ENCODE results near the gene DCANP1.

DNA sequence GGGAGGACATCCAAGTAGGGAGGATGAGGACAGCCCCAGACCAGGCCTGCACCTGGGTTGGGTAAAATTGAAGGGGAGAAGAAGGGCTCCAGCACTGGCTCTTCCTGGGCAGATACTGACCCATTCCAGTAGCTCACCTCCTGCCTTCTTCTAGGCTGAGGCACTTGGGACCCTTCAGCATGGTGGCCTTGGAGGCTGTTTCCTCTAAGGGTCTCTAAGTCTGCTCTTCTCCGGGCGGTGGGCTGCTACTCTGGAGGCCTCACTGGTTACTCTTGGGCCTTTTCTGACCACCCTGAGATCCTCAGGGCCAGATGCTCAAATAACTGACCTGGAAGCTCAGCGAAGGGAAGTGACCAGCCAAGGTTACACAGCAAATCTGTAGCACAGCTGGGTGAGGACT is 7.8 kb upstream of the DCANP1 start:
- TF ChIP-seq, protein P1, sequence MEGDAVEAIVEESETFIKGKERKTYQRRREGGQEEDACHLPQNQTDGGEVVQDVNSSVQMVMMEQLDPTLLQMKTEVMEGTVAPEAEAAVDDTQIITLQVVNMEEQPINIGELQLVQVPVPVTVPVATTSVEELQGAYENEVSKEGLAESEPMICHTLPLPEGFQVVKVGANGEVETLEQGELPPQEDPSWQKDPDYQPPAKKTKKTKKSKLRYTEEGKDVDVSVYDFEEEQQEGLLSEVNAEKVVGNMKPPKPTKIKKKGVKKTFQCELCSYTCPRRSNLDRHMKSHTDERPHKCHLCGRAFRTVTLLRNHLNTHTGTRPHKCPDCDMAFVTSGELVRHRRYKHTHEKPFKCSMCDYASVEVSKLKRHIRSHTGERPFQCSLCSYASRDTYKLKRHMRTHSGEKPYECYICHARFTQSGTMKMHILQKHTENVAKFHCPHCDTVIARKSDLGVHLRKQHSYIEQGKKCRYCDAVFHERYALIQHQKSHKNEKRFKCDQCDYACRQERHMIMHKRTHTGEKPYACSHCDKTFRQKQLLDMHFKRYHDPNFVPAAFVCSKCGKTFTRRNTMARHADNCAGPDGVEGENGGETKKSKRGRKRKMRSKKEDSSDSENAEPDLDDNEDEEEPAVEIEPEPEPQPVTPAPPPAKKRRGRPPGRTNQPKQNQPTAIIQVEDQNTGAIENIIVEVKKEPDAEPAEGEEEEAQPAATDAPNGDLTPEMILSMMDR (conservative IDR thresholded peaks at IDR 0.05 in 1 of 2, IDR thresholded peaks at IDR 0.05 in 1 of 2; ENCODE audit: low read depth in 1 of 2, low read length in 2 of 2), result no peak
- no peak for TF ChIP-seq EZH2 (IDR thresholded peaks at IDR 0.05; ENCODE audit: low read length, missing control alignments)

All from fibroblast of lung (primary cell).